GM23338 (cell line): ENCODE data around the gene NHS.

ENCODE experiments used
- POLR2AphosphoS5 ChIP-seq: IDR thresholded peaks from 2 replicates; pipeline ENCODE4 v1.6.1; 2016; ENCODE audit warnings: antibody characterized with exemption, low read depth
- REST ChIP-seq: IDR thresholded peaks from one replicate; pipeline ENCODE4 v1.6.1; 2018; ENCODE audit warnings: antibody characterized with exemption; ENCODE audit not compliant: unreplicated experiment
- TF ChIP-seq, protein P1 (sequence below), 2 experiments: fragments of 200-600 bp in 1 of 2; sonication (generic) in 1 of 2; conservative IDR thresholded peaks; 2 replicates each; pipeline versions ENCODE4 v1.5.1 to v1.6.1; 2016 to 2017; ENCODE audit warnings: antibody characterized with exemption in 2 of 2, low read depth in 2 of 2, mild to moderate bottlenecking in 2 of 2, moderate library complexity in 1 of 2

DNA sequence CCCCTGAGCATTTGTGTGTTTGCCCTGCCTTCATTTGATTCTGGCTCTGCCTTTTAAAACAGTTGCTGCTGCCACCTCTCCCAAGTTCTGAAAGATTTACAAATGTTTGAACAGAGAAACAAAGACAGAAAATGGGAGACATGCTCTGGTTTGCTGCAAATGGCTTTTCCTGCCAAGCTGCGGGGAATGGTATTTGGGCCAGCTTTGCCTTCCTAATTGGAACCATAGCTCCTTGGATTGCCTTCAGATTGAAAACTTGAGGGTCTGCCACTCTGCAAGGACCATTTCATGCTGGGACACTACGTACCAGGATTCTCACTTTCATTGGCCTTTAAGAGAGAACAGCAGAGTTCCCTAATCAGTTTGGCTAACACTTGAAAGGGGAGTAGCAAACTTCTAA lies 74.9 kb downstream of the NHS start:
- TF ChIP-seq, protein P1, sequence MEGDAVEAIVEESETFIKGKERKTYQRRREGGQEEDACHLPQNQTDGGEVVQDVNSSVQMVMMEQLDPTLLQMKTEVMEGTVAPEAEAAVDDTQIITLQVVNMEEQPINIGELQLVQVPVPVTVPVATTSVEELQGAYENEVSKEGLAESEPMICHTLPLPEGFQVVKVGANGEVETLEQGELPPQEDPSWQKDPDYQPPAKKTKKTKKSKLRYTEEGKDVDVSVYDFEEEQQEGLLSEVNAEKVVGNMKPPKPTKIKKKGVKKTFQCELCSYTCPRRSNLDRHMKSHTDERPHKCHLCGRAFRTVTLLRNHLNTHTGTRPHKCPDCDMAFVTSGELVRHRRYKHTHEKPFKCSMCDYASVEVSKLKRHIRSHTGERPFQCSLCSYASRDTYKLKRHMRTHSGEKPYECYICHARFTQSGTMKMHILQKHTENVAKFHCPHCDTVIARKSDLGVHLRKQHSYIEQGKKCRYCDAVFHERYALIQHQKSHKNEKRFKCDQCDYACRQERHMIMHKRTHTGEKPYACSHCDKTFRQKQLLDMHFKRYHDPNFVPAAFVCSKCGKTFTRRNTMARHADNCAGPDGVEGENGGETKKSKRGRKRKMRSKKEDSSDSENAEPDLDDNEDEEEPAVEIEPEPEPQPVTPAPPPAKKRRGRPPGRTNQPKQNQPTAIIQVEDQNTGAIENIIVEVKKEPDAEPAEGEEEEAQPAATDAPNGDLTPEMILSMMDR (conservative IDR thresholded peaks at IDR 0.05; ENCODE audit: low read depth in 2 of 2) = no peak
- TF ChIP-seq REST (no peak), POLR2AphosphoS5 (no peak)
